GM18519 (cell line): ENCODE results near the gene TBL3.
A peak's percentile ranks its signal among the peaks of the same experiment; 100 is the strongest.

Source experiments
- ATAC-seq: cut with Tn5 transposase; IDR thresholded peaks from one replicate; pipeline ENCODE4 v1.9.1; 2021; ENCODE audit warnings: mild to moderate bottlenecking, moderate library complexity; ENCODE audit not compliant: unreplicated experiment, low FRiP score

TBL3 gene

GRCh38 chr16:1998360-1998835 lies 26.5 kb downstream of the TBL3 start:
- no peak for ATAC-seq

- ATAC-seq: no peak
Observed at GRCh38 chr16:1998852-1999801, 27.3 kb downstream of the TBL3 start.

- ATAC-seq: no peak
Observed at GRCh38 chr16:1999866-2000514, 28.1 kb downstream of the TBL3 start.

DNA sequence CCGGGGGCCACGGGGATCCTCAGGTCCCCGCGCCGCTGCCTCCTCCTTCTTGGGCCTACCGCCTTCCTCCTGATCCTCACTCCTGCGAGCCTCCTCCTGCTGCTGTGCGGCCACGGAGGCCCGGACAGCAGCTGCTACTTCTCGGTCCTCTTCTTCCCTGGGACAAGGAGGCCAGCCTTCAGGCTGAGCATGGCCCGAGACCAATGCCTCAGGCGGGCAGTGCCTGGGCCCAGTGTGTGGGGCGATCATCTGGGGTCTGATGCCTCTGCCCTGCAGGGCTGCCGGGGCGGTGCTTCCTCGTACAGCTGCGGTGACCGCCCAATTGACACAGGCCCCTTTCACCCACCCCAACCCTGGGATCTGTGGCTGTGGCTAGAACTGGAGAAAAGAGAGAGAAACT lies 29.2 kb downstream of the TBL3 start:
- ATAC-seq: no peak

- ATAC-seq: no peak
Observed at GRCh38 chr16:2001456-2002355, 29.9 kb downstream of the TBL3 start.

DNA sequence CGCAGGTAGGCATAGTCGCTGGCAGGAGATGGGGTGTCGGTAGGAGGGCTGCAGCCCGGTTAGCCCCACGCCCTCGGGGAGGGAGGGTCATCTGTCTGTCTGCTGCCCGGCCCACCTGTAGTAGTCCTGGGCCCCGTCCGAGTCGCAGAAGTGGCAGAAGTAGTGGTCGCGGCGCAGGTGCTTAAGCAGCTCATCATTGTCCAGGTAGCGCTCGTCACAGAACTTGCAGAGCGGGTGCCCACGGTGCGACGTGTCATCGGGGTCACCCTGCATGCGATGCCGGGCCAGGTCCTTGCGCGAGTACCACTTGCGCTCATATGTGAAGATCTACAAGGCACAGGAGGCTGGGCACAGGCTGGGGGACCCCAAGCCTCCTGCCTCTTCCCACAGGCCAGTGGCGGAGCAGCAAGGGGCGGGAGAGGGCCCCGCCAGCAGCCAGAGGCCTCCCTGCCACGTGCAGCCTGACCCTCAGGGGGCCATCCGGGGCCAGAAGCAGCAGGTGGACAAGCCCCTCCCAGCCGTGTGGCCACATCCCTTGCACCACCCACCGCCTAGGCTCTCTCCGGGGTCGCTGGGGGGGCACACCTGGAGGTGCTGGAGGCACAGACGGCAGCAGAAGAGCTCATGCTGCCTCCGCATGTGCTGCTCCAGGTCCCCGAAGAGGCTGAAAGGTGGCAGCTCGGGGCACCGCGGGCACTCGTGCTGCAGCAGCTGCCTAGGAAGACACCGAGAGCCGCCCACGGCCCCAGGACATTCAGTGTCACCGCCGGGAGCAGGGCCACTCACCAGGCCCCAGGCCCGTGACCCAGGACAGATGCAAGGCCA lies 30.8 kb downstream of the TBL3 start:
- ATAC-seq: no peak

GRCh38 chr16:2003231-2003826 lies 31.5 kb downstream of the TBL3 start:
- no peak for ATAC-seq

GRCh38 chr16:2003827-2004641 lies 32.2 kb downstream of the TBL3 start:
- ATAC-seq: no peak

- no peak for ATAC-seq
Observed at GRCh38 chr16:2004795-2005517, 33.1 kb downstream of the TBL3 start.

GRCh38 chr16:2005646-2006045 lies 33.8 kb downstream of the TBL3 start:
- ATAC-seq: no peak

DNA sequence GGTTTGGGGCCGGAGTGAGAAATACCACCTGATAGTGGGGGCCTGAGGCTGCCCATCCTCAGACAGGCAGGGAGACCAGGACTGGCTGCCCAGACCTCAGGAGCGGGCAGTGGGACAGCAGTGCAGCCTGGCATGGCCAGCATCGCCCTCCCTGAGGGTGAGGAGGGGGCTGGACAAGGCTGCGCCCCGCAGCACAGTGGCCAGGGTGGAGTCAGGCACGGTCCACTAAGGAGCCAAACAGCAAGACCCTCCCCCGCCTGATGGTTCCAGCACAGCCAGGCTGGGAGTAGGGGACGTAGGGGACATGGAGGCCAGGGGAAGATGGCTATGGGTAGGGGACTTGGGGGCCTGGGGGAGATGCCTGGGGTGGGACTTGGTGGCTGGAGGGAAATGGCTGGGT lies 34.5 kb downstream of the TBL3 start:
- ATAC-seq: no peak

- no peak for ATAC-seq
Observed at GRCh38 chr16:2007081-2007836, 35.4 kb downstream of the TBL3 start.

GRCh38 chr16:2008009-2008526 lies 36.2 kb downstream of the TBL3 start:
- ATAC-seq: no peak

DNA sequence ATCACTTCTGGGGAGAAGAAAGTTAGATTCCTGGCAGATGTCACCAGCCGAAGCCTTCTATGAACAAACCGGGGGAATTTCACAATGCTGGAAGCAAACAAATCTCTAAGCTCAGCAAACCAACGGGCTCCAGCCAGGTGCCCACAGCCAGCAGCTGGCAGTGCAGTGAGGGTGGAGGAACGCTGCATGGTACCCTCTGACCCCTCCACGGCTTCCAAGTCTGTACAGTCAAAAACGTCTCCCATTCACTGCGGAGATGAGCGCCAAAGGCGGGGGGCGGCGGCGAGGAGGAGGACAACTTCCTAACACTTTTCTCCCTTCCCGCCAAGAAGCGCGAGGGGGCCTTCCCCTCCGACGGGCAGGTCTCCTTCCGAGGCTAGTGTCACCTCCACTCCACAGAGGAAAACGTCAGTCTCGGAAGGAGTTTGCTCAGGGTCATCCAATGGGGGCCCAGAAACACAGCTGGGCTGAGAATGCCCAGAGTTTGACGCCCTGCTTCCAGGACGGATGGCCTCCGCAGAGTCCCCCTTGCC lies 36.8 kb downstream of the TBL3 start:
- no peak for ATAC-seq

DNA sequence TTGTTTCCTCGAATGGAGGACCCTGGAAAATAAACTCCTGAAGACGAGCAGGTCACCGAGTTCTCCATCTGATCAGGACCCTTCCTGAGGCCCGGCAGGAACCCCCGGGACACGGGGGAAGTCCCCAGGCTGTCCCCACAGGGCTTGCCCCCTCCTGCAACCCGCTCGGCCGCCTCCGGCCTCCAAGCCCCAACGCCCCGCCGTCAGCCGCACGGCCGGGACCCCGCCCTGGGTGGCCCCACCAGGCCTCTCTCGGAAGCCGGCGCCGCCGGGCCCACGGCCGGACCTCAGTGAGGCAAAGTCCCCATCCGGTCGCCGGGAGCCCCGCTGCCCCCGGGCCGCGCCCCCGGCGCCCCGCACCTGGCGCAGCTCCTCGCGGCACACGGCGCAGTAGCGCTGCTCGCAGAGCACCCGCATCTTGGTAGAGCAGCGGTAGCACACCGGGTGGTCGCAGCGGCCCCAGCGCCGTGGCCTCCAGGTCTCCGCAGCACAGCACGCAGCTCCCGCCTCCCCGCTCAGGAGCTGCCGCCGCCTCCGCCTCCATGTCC lies 37.4 kb downstream of the TBL3 start:
- peak; percentile 17 for ATAC-seq

- peak; percentile 49 for ATAC-seq
Observed at GRCh38 chr16:2009791-2010510, 38.1 kb downstream of the TBL3 start, which contains the start of gene ZNF598. Gene ZNF598, minus strand, starts transcription at chr16:2009821.
